ENCODE results near the gene FOXN3. TPM values are rescaled to one million over a fixed set of nuclear protein-coding genes. Genes with fewer than 3 reads are reported as not detected.
A peak's percentile ranks its signal among the peaks of the same experiment; 100 is the strongest.

Gene FOXN3
- polyA plus RNA-seq, 3 donors: 38.7 to 57.4 (median 42.0) TPM

GRCh38 chr14:89379891-89380820 lies 36.9 kb downstream of the FOXN3 start:
- intact Hi-C loops (cut with micrococcal nuclease): no loop called here
- TF ChIP-seq CTCF (IDR thresholded peaks at IDR 0.05): no peak

DNA sequence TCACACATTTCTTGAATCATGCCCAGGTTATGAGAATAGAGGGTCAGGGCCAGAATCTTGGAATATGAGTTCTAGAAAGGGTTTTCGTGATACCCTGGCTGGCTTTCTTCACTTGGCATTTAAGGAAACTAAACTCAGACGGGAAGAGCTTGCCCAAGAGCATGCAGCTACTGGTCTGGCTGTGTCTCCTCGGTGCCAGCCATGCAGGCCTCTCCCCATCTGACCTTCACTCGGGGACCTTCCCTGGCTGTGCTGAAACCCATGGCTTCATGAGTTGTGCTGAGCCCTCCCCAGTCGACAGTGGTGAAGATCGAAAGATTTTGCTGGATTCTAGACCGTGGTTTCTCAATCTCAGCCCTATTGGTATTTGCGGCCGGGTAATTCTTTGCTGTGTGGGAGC lies 38.0 kb downstream of the FOXN3 start:
- peaks cover 98% of the 10 kb centered on the region for H3K79me2 ChIP-seq (ENCODE audit: insufficient read depth, low read length)
- H4K20me1 ChIP-seq (ENCODE audit: insufficient read depth, low read length): peaks cover 97% of the 10 kb centered on the region
- no peak overlapping the region for H3K4me3 Mint-ChIP-seq
- H3K9me3 ChIP-seq (replicated peaks in 1 of 2; ENCODE audit: control insufficient read depth in 1 of 2, insufficient read depth in 1 of 2, low read length in 2 of 2): peaks cover 9 to 17% of the 10 kb centered on the region in 2 donors
- H3K27ac ChIP-seq (ENCODE audit: low read depth in 1 of 2, low read length in 2 of 2): peak overlapping the region in 1 of 2 donors; percentile 14
- H3K27me3 Mint-ChIP-seq (ENCODE audit: low read depth in 3 of 3): no peaks in the 10 kb centered on the region
- H3K4me1 ChIP-seq (ENCODE audit: control insufficient read depth in 1 of 2, insufficient read depth in 2 of 2, low read length in 2 of 2): peaks cover 0 to 2% of the 10 kb centered on the region in 2 donors
- no peaks in the 10 kb centered on the region for H3K27me3 ChIP-seq (ENCODE audit: control insufficient read depth in 2 of 2, insufficient read depth in 2 of 2, low read length in 2 of 2)
- WGBS (ENCODE audit: insufficient coverage): 85% methylated on average over 5 of the region's 9 CpGs
- H3K4me1 Mint-ChIP-seq: peaks cover 17% of the 10 kb centered on the region
- peaks cover 2 to 35% of the 10 kb centered on the region in 2 donors for H3K36me3 ChIP-seq (replicated peaks in 1 of 2; ENCODE audit: control insufficient read depth in 1 of 2, insufficient read depth in 2 of 2, low read length in 2 of 2)
- H3K36me3 Mint-ChIP-seq: peaks cover 31 to 47% of the 10 kb centered on the region in 2 donors
- no peak for DNase-seq
- no peak for TF ChIP-seq CTCF (IDR thresholded peaks at IDR 0.05)
- H3K4me3 ChIP-seq (replicated peaks in 1 of 3; ENCODE audit: low read depth in 2 of 3, low read length in 3 of 3): no peak overlapping the region
- intact Hi-C loops (cut with micrococcal nuclease): no loop called here
- H3K27ac Mint-ChIP-seq: peak overlapping the region in 5 of 7 donors; percentile 11 to 56 (median 41)
- H2AFZ ChIP-seq (ENCODE audit: insufficient read depth, low read depth, low read length, poor library complexity, severe bottlenecking): no peak overlapping the region
- H3K4me2 ChIP-seq (replicated peaks; ENCODE audit: extremely low read depth, low read length, poor library complexity, severe bottlenecking): no peak overlapping the region
- H3K9me3 Mint-ChIP-seq: peaks cover 9 to 17% (median 11%) of the 10 kb centered on the region in 7 donors
- no peak overlapping the region for H3K9ac ChIP-seq (ENCODE audit: insufficient read depth, low read length, poor library complexity, severe bottlenecking)

More at GRCh38 chr14:89379891-89380820, 36.9 kb downstream of the FOXN3 start:
- Mint-ChIP-seq H3K4me3 (no peak overlapping the region), H3K9me3 (peaks cover 2 to 14% (median 11%) of the 10 kb centered on the region in 7 donors), H3K36me3 (peaks cover 29 to 48% of the 10 kb centered on the region in 2 donors), H3K4me1 (peaks cover 18% of the 10 kb centered on the region), H3K27ac (peak overlapping the region in 3 of 7 donors; percentile 30 to 50 (median 38)), H3K27me3 (ENCODE audit: low read depth in 3 of 3) (no peaks in the 10 kb centered on the region)
- H2AFZ ChIP-seq (ENCODE audit: insufficient read depth, low read depth, low read length, poor library complexity, severe bottlenecking): no peak overlapping the region
- no peak overlapping the region for H3K4me3 ChIP-seq (replicated peaks in 1 of 3; ENCODE audit: low read depth in 2 of 3, low read length in 3 of 3)
- peaks cover 97% of the 10 kb centered on the region for H4K20me1 ChIP-seq (ENCODE audit: insufficient read depth, low read length)
- no peak overlapping the region for H3K9ac ChIP-seq (ENCODE audit: insufficient read depth, low read length, poor library complexity, severe bottlenecking)
- H3K27me3 ChIP-seq (ENCODE audit: control insufficient read depth in 2 of 2, insufficient read depth in 2 of 2, low read length in 2 of 2): no peaks in the 10 kb centered on the region
- 100% methylated on average over 11 of the region's 16 CpGs for WGBS (ENCODE audit: insufficient coverage)
- no peaks in the 10 kb centered on the region for H3K4me1 ChIP-seq (ENCODE audit: control insufficient read depth in 1 of 2, insufficient read depth in 2 of 2, low read length in 2 of 2)
- H3K79me2 ChIP-seq (ENCODE audit: insufficient read depth, low read length): peaks cover 98% of the 10 kb centered on the region
- peaks cover 9 to 14% of the 10 kb centered on the region in 2 donors for H3K9me3 ChIP-seq (replicated peaks in 1 of 2; ENCODE audit: control insufficient read depth in 1 of 2, insufficient read depth in 1 of 2, low read length in 2 of 2)
- no peak overlapping the region for H3K4me2 ChIP-seq (replicated peaks; ENCODE audit: extremely low read depth, low read length, poor library complexity, severe bottlenecking)
- DNase-seq: no peak
- H3K36me3 ChIP-seq (replicated peaks in 1 of 2; ENCODE audit: control insufficient read depth in 1 of 2, insufficient read depth in 2 of 2, low read length in 2 of 2): peaks cover 2 to 35% of the 10 kb centered on the region in 2 donors
- H3K27ac ChIP-seq (ENCODE audit: low read depth in 1 of 2, low read length in 2 of 2): peak overlapping the region in 1 of 2 donors; percentile 5

All from CD14-positive monocyte (primary cell).